Stimulated activated CD8-positive, alpha-beta memory T cell treated with anti-CD3 and anti-CD28 coated beads, Interleukin-12 subunit alpha, Interleukin-12 subunit beta, amount 100 ng/mL, for 4 hours (primary cell): ENCODE measurements around the gene TP53INP2.
"Not testable (repeated sequence)": the region's sequence is repeated elsewhere in the genome, so short reads cannot be mapped to it uniquely, and the experiment has no call there.

Source experiments
- DNase-seq: peaks from one replicate; pipeline ENCODE4 v3.0.0-alpha.2; 2020; ENCODE audit warnings: low read depth

Gene TP53INP2

GRCh38 chr20:34704177-34705007 is at the start of gene TP53INP2:
TP53INP2 (plus strand) TSS chr20:34704344; CDS start chr20:34708740, 4,396 bp downstream.
- peak; percentile 74 for DNase-seq

GRCh38 chr20:34658654-34659053 is 45.5 kb upstream of the TP53INP2 start:
- not testable (repeated sequence) for DNase-seq

- not testable (repeated sequence) for DNase-seq
These were observed 42.3 kb upstream of the TP53INP2 start for GRCh38 chr20:34661811-34662210.

GRCh38 chr20:34663213-34663943 is 40.8 kb upstream of the TP53INP2 start:
- DNase-seq: no peak

- not testable (repeated sequence) for DNase-seq
These were observed 39.4 kb upstream of the TP53INP2 start for GRCh38 chr20:34664751-34665150.

- no peak for DNase-seq
These were observed 35.0 kb upstream of the TP53INP2 start for GRCh38 chr20:34669094-34669493.

- no peak for DNase-seq
These were observed 30.7 kb upstream of the TP53INP2 start for GRCh38 chr20:34673412-34673811.

GRCh38 chr20:34675561-34675960 is 28.6 kb upstream of the TP53INP2 start:
- DNase-seq: no peak

GRCh38 chr20:34675993-34676641 is 28.0 kb upstream of the TP53INP2 start:
- no peak for DNase-seq

GRCh38 chr20:34676642-34677373 is 27.3 kb upstream of the TP53INP2 start, which contains the start of gene PIGU:
PIGU (minus strand) TSS chr20:34677092; CDS start chr20:34677085, 7 bp downstream.
- DNase-seq: peak; percentile 96

GRCh38 chr20:34680586-34681175 is 23.5 kb upstream of the TP53INP2 start:
- DNase-seq: no peak

- no peak for DNase-seq
These were observed 20.5 kb upstream of the TP53INP2 start for GRCh38 chr20:34683667-34684066.

- DNase-seq: no peak
These were observed 14.7 kb upstream of the TP53INP2 start for GRCh38 chr20:34689486-34689885.

GRCh38 chr20:34691838-34692237 is 12.3 kb upstream of the TP53INP2 start:
- DNase-seq: no peak

GRCh38 chr20:34693414-34693813 is 10.7 kb upstream of the TP53INP2 start:
- no peak for DNase-seq

GRCh38 chr20:34701405-34702085 is 2.6 kb upstream of the TP53INP2 start:
- DNase-seq: no peak

GRCh38 chr20:34703061-34703423 is 1.1 kb upstream of the TP53INP2 start:
- DNase-seq: no peak

- DNase-seq: no peak
These were observed 544 bp upstream of the TP53INP2 start for GRCh38 chr20:34703424-34704176.

- no peak for DNase-seq
These were observed 858 bp downstream of the TP53INP2 start for GRCh38 chr20:34705008-34705396.
